ENCODE results near the gene NUP42.

Gene NUP42

GRCh38 chr7:23234569-23235296, 52.9 kb downstream of the NUP42 start:
- no peak for DNase-seq (ENCODE audit: low spot score)

GRCh38 chr7:23235813-23236221, 54.0 kb downstream of the NUP42 start:
- no peak for DNase-seq (ENCODE audit: low spot score)

- no peak for DNase-seq (ENCODE audit: low spot score)
Observed at GRCh38 chr7:23237000-23237399, 55.2 kb downstream of the NUP42 start.

- DNase-seq (ENCODE audit: low spot score), result no peak
Observed at GRCh38 chr7:23238983-23239652, 57.3 kb downstream of the NUP42 start.

GRCh38 chr7:23239698-23240097, 57.9 kb downstream of the NUP42 start:
- DNase-seq (ENCODE audit: low spot score), result no peak

GRCh38 chr7:23242321-23242720, 60.5 kb downstream of the NUP42 start:
- DNase-seq (ENCODE audit: low spot score), result no peak

- no peak for DNase-seq (ENCODE audit: low spot score)
Observed at GRCh38 chr7:23242935-23243334, 61.1 kb downstream of the NUP42 start.

- no peak for DNase-seq (ENCODE audit: low spot score)
Observed at GRCh38 chr7:23246555-23246954, 64.7 kb downstream of the NUP42 start, which contains the start of gene GPNMB. TSS of gene GPNMB (plus strand) at chr7:23246775. CDS start at chr7:23246858, 83 bp downstream.

GRCh38 chr7:23247046-23247602, 65.3 kb downstream of the NUP42 start:
- no peak for DNase-seq (ENCODE audit: low spot score)

- no peak for DNase-seq (ENCODE audit: low spot score)
Observed at GRCh38 chr7:23247603-23248335, 65.9 kb downstream of the NUP42 start.

GRCh38 chr7:23249486-23249885, 67.6 kb downstream of the NUP42 start:
- DNase-seq (ENCODE audit: low spot score), result no peak
